ENCODE results near the gene TTLL6.

DNA sequence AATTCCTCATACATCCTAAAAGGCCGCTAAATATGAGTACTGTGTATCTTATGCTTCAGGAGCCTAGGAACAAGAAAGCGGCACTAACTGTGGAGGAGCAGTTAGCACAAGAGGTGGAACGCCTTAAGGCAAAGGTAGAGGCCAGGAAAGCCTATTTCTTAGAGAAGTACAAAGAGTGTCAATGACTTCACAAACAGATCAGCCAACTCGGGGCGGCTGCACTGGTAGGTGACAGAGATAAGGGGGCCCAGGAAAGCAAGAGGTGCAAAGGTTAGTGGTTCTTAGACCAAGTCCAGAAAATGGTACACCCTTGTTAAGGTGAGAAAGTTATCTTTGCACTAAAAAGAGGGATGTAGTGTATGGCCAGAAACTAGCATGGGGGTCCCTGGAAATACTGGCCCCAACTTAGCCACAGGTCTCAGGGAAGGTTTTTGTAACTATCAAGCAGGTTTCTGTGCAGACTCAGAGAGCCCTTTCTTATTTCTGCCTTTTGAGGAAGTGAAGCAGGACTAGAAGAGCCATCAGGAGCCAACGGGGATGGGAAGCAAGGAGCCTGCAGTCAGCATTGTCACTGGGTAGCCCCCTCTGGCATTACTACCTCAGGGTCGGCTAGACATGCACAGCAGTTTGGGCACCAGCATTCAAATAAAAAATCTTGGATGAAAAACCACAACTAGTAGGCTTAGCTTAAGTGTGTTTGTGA, 37.9 kb upstream of the TTLL6 start:
- no peak for TF ChIP-seq MXI1 (conservative IDR thresholded peaks at IDR 0.05; ENCODE audit: poor library complexity, severe bottlenecking)
- TF ChIP-seq, protein P1, sequence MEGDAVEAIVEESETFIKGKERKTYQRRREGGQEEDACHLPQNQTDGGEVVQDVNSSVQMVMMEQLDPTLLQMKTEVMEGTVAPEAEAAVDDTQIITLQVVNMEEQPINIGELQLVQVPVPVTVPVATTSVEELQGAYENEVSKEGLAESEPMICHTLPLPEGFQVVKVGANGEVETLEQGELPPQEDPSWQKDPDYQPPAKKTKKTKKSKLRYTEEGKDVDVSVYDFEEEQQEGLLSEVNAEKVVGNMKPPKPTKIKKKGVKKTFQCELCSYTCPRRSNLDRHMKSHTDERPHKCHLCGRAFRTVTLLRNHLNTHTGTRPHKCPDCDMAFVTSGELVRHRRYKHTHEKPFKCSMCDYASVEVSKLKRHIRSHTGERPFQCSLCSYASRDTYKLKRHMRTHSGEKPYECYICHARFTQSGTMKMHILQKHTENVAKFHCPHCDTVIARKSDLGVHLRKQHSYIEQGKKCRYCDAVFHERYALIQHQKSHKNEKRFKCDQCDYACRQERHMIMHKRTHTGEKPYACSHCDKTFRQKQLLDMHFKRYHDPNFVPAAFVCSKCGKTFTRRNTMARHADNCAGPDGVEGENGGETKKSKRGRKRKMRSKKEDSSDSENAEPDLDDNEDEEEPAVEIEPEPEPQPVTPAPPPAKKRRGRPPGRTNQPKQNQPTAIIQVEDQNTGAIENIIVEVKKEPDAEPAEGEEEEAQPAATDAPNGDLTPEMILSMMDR (IDR thresholded peaks at IDR 0.05; ENCODE audit: poor library complexity, severe bottlenecking): no peak
- TF ChIP-seq POLR2AphosphoS5 (IDR thresholded peaks at IDR 0.05): no peak
- no peak for TF ChIP-seq RAD21 (conservative IDR thresholded peaks at IDR 0.05)
- no peak for TF ChIP-seq EP300 (conservative IDR thresholded peaks at IDR 0.05; ENCODE audit: poor library complexity, severe bottlenecking)
- TF ChIP-seq, protein P2, sequence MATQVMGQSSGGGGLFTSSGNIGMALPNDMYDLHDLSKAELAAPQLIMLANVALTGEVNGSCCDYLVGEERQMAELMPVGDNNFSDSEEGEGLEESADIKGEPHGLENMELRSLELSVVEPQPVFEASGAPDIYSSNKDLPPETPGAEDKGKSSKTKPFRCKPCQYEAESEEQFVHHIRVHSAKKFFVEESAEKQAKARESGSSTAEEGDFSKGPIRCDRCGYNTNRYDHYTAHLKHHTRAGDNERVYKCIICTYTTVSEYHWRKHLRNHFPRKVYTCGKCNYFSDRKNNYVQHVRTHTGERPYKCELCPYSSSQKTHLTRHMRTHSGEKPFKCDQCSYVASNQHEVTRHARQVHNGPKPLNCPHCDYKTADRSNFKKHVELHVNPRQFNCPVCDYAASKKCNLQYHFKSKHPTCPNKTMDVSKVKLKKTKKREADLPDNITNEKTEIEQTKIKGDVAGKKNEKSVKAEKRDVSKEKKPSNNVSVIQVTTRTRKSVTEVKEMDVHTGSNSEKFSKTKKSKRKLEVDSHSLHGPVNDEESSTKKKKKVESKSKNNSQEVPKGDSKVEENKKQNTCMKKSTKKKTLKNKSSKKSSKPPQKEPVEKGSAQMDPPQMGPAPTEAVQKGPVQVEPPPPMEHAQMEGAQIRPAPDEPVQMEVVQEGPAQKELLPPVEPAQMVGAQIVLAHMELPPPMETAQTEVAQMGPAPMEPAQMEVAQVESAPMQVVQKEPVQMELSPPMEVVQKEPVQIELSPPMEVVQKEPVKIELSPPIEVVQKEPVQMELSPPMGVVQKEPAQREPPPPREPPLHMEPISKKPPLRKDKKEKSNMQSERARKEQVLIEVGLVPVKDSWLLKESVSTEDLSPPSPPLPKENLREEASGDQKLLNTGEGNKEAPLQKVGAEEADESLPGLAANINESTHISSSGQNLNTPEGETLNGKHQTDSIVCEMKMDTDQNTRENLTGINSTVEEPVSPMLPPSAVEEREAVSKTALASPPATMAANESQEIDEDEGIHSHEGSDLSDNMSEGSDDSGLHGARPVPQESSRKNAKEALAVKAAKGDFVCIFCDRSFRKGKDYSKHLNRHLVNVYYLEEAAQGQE (IDR thresholded peaks at IDR 0.05; ENCODE audit: borderline replicate concordance): no peak
